Smooth muscle cell (in vitro differentiated cells): Measurements from ENCODE around the gene SH2B2. TPM values are rescaled to one million over a fixed set of nuclear protein-coding genes. Genes with fewer than 3 reads are reported as not detected.
A peak's percentile ranks its signal among the peaks of the same experiment; 100 is the strongest.

Experiments used
- DNase-seq: peaks from one replicate; lab custom pipeline; 2025; ENCODE audit not compliant: unreplicated experiment; lab: John Stamatoyannopoulos, UW
- H2AFZ ChIP-seq: fragments of 200-600 bp; sonication (generic); 2 replicates; pipeline ENCODE4 v1.6.0; 2016; ENCODE audit warnings: antibody characterized with exemption, low read depth, mild to moderate bottlenecking
- H3F3A ChIP-seq: fragments of 200-600 bp; sonication (generic); 2 replicates; pipeline ENCODE4 v1.6.0; 2017; ENCODE audit warnings: antibody characterized with exemption, low read depth
- H3K27ac ChIP-seq: fragments of 200-600 bp; sonication (generic); 2 replicates; pipeline ENCODE4 v1.5.1; 2016; ENCODE audit warnings: low read depth, mild to moderate bottlenecking
- H3K27me3 ChIP-seq: fragments of 200-600 bp; sonication (generic); 2 replicates; pipeline ENCODE4 v1.6.1; 2016; ENCODE audit warnings: low read depth, mild to moderate bottlenecking
- H3K36me3 ChIP-seq: fragments of 200-600 bp; sonication (generic); 2 replicates; pipeline ENCODE4 v1.5.1; 2016; ENCODE audit warnings: low read depth
- H3K4me1 ChIP-seq: fragments of 200-600 bp; sonication (generic); 2 replicates; pipeline ENCODE4 v1.5.1; 2016; ENCODE audit warnings: low read depth
- H3K4me2 ChIP-seq: fragments of 200-600 bp; sonication (generic); 2 replicates; pipeline ENCODE4 v1.6.0; 2016; ENCODE audit warnings: mild to moderate bottlenecking
- H3K4me3 ChIP-seq: fragments of 200-600 bp; sonication (generic); 2 replicates; pipeline ENCODE4 v1.5.1; 2016; ENCODE audit warnings: mild to moderate bottlenecking
- H3K79me2 ChIP-seq: fragments of 200-600 bp; sonication (generic); 2 replicates; pipeline ENCODE4 v1.6.0; 2016; ENCODE audit warnings: low read depth, mild to moderate bottlenecking
- H3K9ac ChIP-seq: fragments of 200-600 bp; sonication (generic); 2 replicates; pipeline ENCODE4 v1.6.0; 2016; ENCODE audit warnings: low read depth
- H3K9me3 ChIP-seq: fragments of 200-600 bp; sonication (generic); replicated peaks from 2 replicates; pipeline ENCODE4 v1.5.1; 2016; ENCODE audit warnings: low read depth
- H4K20me1 ChIP-seq: fragments of 200-600 bp; sonication (generic); 2 replicates; pipeline ENCODE4 v1.6.0; 2016; ENCODE audit warnings: low read depth
- CTCF ChIP-seq: fragments of 200-600 bp; sonication (generic); IDR thresholded peaks from 2 replicates; pipeline ENCODE4 v1.5.1; 2017; ENCODE audit warnings: borderline replicate concordance, mild to moderate bottlenecking, antibody characterized with exemption; ENCODE audit not compliant: insufficient read depth, poor library complexity, severe bottlenecking
- WGBS: methylation state at CpG from one replicate; pipeline ENCODE4 v1.1.7; 2016; ENCODE audit warnings: low lambda C conversion rate; 5-methylcytosine and 5-hydroxymethylcytosine counted together
- polyA plus RNA-seq: library from polyadenylated mRNA; unstranded; fragments of >200 nt; fragmentation: Nextera tagmentation; extraction: Ambion mirVana; gene quantifications from 2 replicates; pipeline ENCODE4 v1.2.1, GENCODE V29; 2016
- total RNA-seq: library from RNA; depleted of rRNA; stranded (reverse); fragments of >200 nt; gene quantifications from 2 replicates; pipeline ENCODE4 v1.2.3, GENCODE V29; 2014

SH2B2 gene
- total RNA-seq (6.3 and 8.2 TPM in 2 replicates), polyA plus RNA-seq (12.4 and 14.6 TPM in 2 replicates)

GRCh38 chr7:102286237-102287110, at the start of gene SH2B2:
SH2B2 (plus strand) TSS chr7:102286868; CDS start chr7:102300551, 13,683 bp downstream.
- Histone ChIP-seq H3K4me3 (peak within 1 kb of the TSS; percentile 91), H3K9ac (peak within 1 kb of the TSS; percentile 97), H3K9me3 (no peaks in the 10 kb centered on the region), H3K79me2 (no peaks in the 10 kb centered on the region), H3K36me3 (no peaks in the 10 kb centered on the region), H3K4me1 (peaks cover 17% of the 10 kb centered on the region), H2AFZ (peak within 1 kb of the TSS; percentile 89), H3K27me3 (no peaks in the 10 kb centered on the region), H3F3A (no peaks in the 10 kb centered on the region), H3K4me2 (peak within 1 kb of the TSS; percentile 100), H4K20me1 (peaks cover 34% of the 10 kb centered on the region), H3K27ac (peak within 1 kb of the TSS; percentile 89)
- 3% methylated on average over 36 of the region's 116 CpGs for WGBS
- TF ChIP-seq CTCF: no peak
- DNase-seq: peak; percentile 71

GRCh38 chr7:102239206-102239820, 47.4 kb upstream of the SH2B2 start:
- WGBS: 98% methylated on average over 35 of the region's 35 CpGs
- no peak overlapping the region for H3K9ac ChIP-seq
- H3K27me3 ChIP-seq: no peaks in the 10 kb centered on the region
- no peaks in the 10 kb centered on the region for H3K79me2 ChIP-seq
- H3K36me3 ChIP-seq: no peaks in the 10 kb centered on the region
- no peak for TF ChIP-seq CTCF
- no peak overlapping the region for H3K27ac ChIP-seq
- H3F3A ChIP-seq: no peaks in the 10 kb centered on the region
- H3K4me2 ChIP-seq: no peak overlapping the region
- H3K4me3 ChIP-seq: no peak overlapping the region
- no peaks in the 10 kb centered on the region for H3K9me3 ChIP-seq
- H3K4me1 ChIP-seq: no peaks in the 10 kb centered on the region
- no peak for DNase-seq
- no peak overlapping the region for H2AFZ ChIP-seq
- peaks cover 15% of the 10 kb centered on the region for H4K20me1 ChIP-seq

- no peak overlapping the region for H3K27ac ChIP-seq
- H3F3A ChIP-seq: no peaks in the 10 kb centered on the region
- H3K4me2 ChIP-seq: no peak overlapping the region
- no peaks in the 10 kb centered on the region for H3K36me3 ChIP-seq
- WGBS: 97% methylated on average over 8 of the region's 8 CpGs
- no peak overlapping the region for H2AFZ ChIP-seq
- H3K9me3 ChIP-seq: no peaks in the 10 kb centered on the region
- H3K9ac ChIP-seq: no peak overlapping the region
- H3K4me1 ChIP-seq: no peaks in the 10 kb centered on the region
- peaks cover 25% of the 10 kb centered on the region for H4K20me1 ChIP-seq
- TF ChIP-seq CTCF: no peak
- H3K79me2 ChIP-seq: no peaks in the 10 kb centered on the region
- no peak overlapping the region for H3K4me3 ChIP-seq
- DNase-seq: no peak
- no peaks in the 10 kb centered on the region for H3K27me3 ChIP-seq
Measured at GRCh38 chr7:102241431-102241830, 45.2 kb upstream of the SH2B2 start.
